ENCODE measurements around the gene RTN4R.

GRCh38 chr22:20226077-20226716 is 41.9 kb downstream of the RTN4R start:
- no peak for TF ChIP-seq CTCF (conservative IDR thresholded peaks at IDR 0.05; ENCODE audit: low read depth, low read length)
- no peak for TF ChIP-seq EZH2 (IDR thresholded peaks at IDR 0.05; ENCODE audit: low read length, unreplicated experiment)

Measured in PC-3 (cell line).